ENCODE data around the gene TIRAP.

The TIRAP gene

GRCh38 chr11:126310992-126311310 is 28.1 kb downstream of the TIRAP start:
- TF ChIP-seq POLR2AphosphoS5 (IDR thresholded peaks at IDR 0.05; ENCODE audit: low read depth, low read length), result no peak
- TF ChIP-seq TAF1 (IDR thresholded peaks at IDR 0.05; ENCODE audit: borderline replicate concordance, insufficient read depth, low read length), result no peak
- TF ChIP-seq REST (IDR thresholded peaks at IDR 0.05; ENCODE audit: insufficient read depth in 1 of 2, low read depth in 2 of 2, low read length in 2 of 2), result no peak

- TF ChIP-seq POLR2AphosphoS5 (IDR thresholded peaks at IDR 0.05; ENCODE audit: low read depth, low read length) (no peak), SIN3A (IDR thresholded peaks at IDR 0.05; ENCODE audit: borderline replicate concordance, insufficient read depth, low read length) (no peak), TAF1 (IDR thresholded peaks at IDR 0.05; ENCODE audit: borderline replicate concordance, insufficient read depth, low read length) (no peak)
Measured at GRCh38 chr11:126311401-126312291, 28.8 kb downstream of the TIRAP start.

GRCh38 chr11:126312961-126313360 is 30.1 kb downstream of the TIRAP start:
- no peak for TF ChIP-seq FOXP2 (optimal IDR thresholded peaks at IDR 0.05; ENCODE audit: borderline replicate concordance, extremely low read depth, extremely low read length, insufficient read depth)

GRCh38 chr11:126313826-126314225 is 30.9 kb downstream of the TIRAP start:
- TF ChIP-seq REST (IDR thresholded peaks at IDR 0.05; ENCODE audit: insufficient read depth in 1 of 2, low read depth in 2 of 2, low read length in 2 of 2) (no peak), SIN3A (IDR thresholded peaks at IDR 0.05; ENCODE audit: borderline replicate concordance, insufficient read depth, low read length) (no peak), TAF1 (IDR thresholded peaks at IDR 0.05; ENCODE audit: borderline replicate concordance, insufficient read depth, low read length) (no peak), FOXP2 (optimal IDR thresholded peaks at IDR 0.05; ENCODE audit: borderline replicate concordance, extremely low read depth, extremely low read length, insufficient read depth) (no peak), POLR2AphosphoS5 (IDR thresholded peaks at IDR 0.05; ENCODE audit: low read depth, low read length) (no peak)

- no peak for TF ChIP-seq FOXP2 (optimal IDR thresholded peaks at IDR 0.05; ENCODE audit: borderline replicate concordance, extremely low read depth, extremely low read length, insufficient read depth)
- TF ChIP-seq SIN3A (IDR thresholded peaks at IDR 0.05; ENCODE audit: borderline replicate concordance, insufficient read depth, low read length), result no peak
- TF ChIP-seq REST (IDR thresholded peaks at IDR 0.05; ENCODE audit: insufficient read depth in 1 of 2, low read depth in 2 of 2, low read length in 2 of 2), result no peak
- no peak; the same call in 1 of the 2 replicates for TF ChIP-seq TAF1 (IDR thresholded peaks at IDR 0.05; ENCODE audit: borderline replicate concordance, insufficient read depth, low read length)
- no peak for TF ChIP-seq POLR2AphosphoS5 (IDR thresholded peaks at IDR 0.05; ENCODE audit: low read depth, low read length)
Measured at GRCh38 chr11:126317432-126317755, 34.5 kb downstream of the TIRAP start.

- TF ChIP-seq FOXP2 (optimal IDR thresholded peaks at IDR 0.05; ENCODE audit: borderline replicate concordance, extremely low read depth, extremely low read length, insufficient read depth) (no peak), REST (IDR thresholded peaks at IDR 0.05; ENCODE audit: insufficient read depth in 1 of 2, low read depth in 2 of 2, low read length in 2 of 2) (no peak), TAF1 (IDR thresholded peaks at IDR 0.05; ENCODE audit: borderline replicate concordance, insufficient read depth, low read length) (no peak; the same call in 1 of the 2 replicates), POLR2AphosphoS5 (IDR thresholded peaks at IDR 0.05; ENCODE audit: low read depth, low read length) (no peak), SIN3A (IDR thresholded peaks at IDR 0.05; ENCODE audit: borderline replicate concordance, insufficient read depth, low read length) (no peak)
Measured at GRCh38 chr11:126317756-126318573, 35.1 kb downstream of the TIRAP start.

Measured in PFSK-1 (cell line).